Measurements from ENCODE around the gene WDR41. TPM values are rescaled to one million over a fixed set of nuclear protein-coding genes. Genes with fewer than 3 reads are reported as not detected.
"Not testable (repeated sequence)": the region's sequence is repeated elsewhere in the genome, so short reads cannot be mapped to it uniquely, and the experiment has no call there.

Gene WDR41
- total RNA-seq, 6 experiments from 2014 or later = 12.9 to 17.7 (median 17.6) TPM

DNA sequence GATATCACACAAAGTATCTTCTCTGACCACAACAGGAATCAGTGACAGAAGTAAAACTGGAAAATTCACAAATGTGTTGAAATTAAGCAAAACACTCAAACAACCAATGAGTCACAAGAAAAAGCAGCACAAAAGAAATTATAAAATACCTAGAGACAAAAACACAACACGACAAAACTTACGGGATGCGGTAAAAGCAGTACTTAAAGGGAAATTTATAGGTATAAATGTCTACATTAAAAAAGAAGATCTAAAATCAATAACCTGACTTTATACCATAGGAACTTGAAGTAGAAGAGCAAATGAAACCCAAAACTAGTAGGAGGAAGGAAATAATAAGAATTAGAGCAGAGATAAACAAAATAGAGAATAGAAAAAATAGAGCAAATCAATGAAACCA lies 2.8 kb upstream of the WDR41 start:
- intact Hi-C loops (cut with DNase I) = no loop called here
- no peak overlapping the region for H3K4me3 ChIP-seq

GRCh38 chr5:77492653-77493000 lies 511 bp upstream of the WDR41 start:
- H3K36me3 ChIP-seq = no peaks in the 10 kb centered on the region
- no peaks in the 10 kb centered on the region for H3K4me1 ChIP-seq
- DNase-seq (no peak), ATAC-seq (no peak)
- intact Hi-C loops (cut with DNase I) = no loop called here
- peak overlapping the region; percentile 89 to 94 (median 92) for H3K27ac ChIP-seq
- peak overlapping the region in 2 of 3 donors; percentile 74 to 79 for H3K4me3 ChIP-seq
- whole genome bisulfite sequencing (ENCODE audit: insufficient coverage, low coverage, low lambda C conversion rate, missing lambda C conversion rate) = 40% methylated on average over 4 of the region's 4 CpGs
- H3K9me3 ChIP-seq = no peaks in the 10 kb centered on the region
- H3K27me3 ChIP-seq = no peaks in the 10 kb centered on the region
- TF ChIP-seq, protein P1, sequence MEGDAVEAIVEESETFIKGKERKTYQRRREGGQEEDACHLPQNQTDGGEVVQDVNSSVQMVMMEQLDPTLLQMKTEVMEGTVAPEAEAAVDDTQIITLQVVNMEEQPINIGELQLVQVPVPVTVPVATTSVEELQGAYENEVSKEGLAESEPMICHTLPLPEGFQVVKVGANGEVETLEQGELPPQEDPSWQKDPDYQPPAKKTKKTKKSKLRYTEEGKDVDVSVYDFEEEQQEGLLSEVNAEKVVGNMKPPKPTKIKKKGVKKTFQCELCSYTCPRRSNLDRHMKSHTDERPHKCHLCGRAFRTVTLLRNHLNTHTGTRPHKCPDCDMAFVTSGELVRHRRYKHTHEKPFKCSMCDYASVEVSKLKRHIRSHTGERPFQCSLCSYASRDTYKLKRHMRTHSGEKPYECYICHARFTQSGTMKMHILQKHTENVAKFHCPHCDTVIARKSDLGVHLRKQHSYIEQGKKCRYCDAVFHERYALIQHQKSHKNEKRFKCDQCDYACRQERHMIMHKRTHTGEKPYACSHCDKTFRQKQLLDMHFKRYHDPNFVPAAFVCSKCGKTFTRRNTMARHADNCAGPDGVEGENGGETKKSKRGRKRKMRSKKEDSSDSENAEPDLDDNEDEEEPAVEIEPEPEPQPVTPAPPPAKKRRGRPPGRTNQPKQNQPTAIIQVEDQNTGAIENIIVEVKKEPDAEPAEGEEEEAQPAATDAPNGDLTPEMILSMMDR (IDR thresholded peaks at IDR 0.05) = no peak
- no peak for TF ChIP-seq POLR2A (IDR thresholded peaks at IDR 0.05)

More for the DNA sequence above, 2.8 kb upstream of the WDR41 start:
- H3K27ac ChIP-seq = no peak overlapping the region
- H3K27me3 ChIP-seq = no peaks in the 10 kb centered on the region
- no peaks in the 10 kb centered on the region for H3K9me3 ChIP-seq
- H3K36me3 ChIP-seq = no peaks in the 10 kb centered on the region
- TF ChIP-seq, protein P1 (IDR thresholded peaks at IDR 0.05) = no peak
- no peak for TF ChIP-seq POLR2A (IDR thresholded peaks at IDR 0.05)
- ATAC-seq (no peak), DNase-seq (no peak)
- H3K4me1 ChIP-seq = no peaks in the 10 kb centered on the region
- 91% methylated on average over 3 of the region's 3 CpGs for WGBS (ENCODE audit: insufficient coverage, low coverage, low lambda C conversion rate, missing lambda C conversion rate)

GRCh38 chr5:77490741-77491344 lies 1.3 kb downstream of the WDR41 start:
- H3K9me3 ChIP-seq; H3K36me3 ChIP-seq; intact Hi-C loops (cut with DNase I); DNase-seq; ATAC-seq; H3K27me3 ChIP-seq: not testable (repeated sequence)
- peak overlapping the region; percentile 72 to 79 (median 74) for H3K4me3 ChIP-seq
- H3K27ac ChIP-seq = peak overlapping the region in 2 of 3 donors; percentile 89 to 94
- WGBS (ENCODE audit: insufficient coverage, low coverage, low lambda C conversion rate, missing lambda C conversion rate) = 34% methylated on average over 11 of the region's 11 CpGs
- peaks cover 0 to 12% (median 0%) of the 10 kb centered on the region in 4 donors for H3K4me1 ChIP-seq

- ATAC-seq (peak; percentile 31 to 70 (median 51)), DNase-seq (no peak)
- no peak overlapping the region for H3K4me3 ChIP-seq
- intact Hi-C loops (cut with DNase I) = no loop called here
- peaks cover 0 to 3% (median 0%) of the 10 kb centered on the region in 4 donors for H3K36me3 ChIP-seq
- WGBS (ENCODE audit: insufficient coverage, low coverage, low lambda C conversion rate, missing lambda C conversion rate) = 49% methylated on average over 2 of the region's 4 CpGs
- no peaks in the 10 kb centered on the region for H3K27me3 ChIP-seq
- peaks cover 0 to 12% (median 0%) of the 10 kb centered on the region in 4 donors for H3K4me1 ChIP-seq
- H3K9me3 ChIP-seq = no peaks in the 10 kb centered on the region
- H3K27ac ChIP-seq = no peak overlapping the region
- TF ChIP-seq, protein P1 (IDR thresholded peaks at IDR 0.05) = no peak
- TF ChIP-seq POLR2A (IDR thresholded peaks at IDR 0.05) = no peak
Observed at GRCh38 chr5:77486344-77486962, 5.7 kb downstream of the WDR41 start.

GRCh38 chr5:77483682-77484081 lies 8.4 kb downstream of the WDR41 start:
- WGBS (ENCODE audit: insufficient coverage, low coverage, low lambda C conversion rate, missing lambda C conversion rate) = 77% methylated on average over 2 of the region's 2 CpGs
- Histone ChIP-seq H3K27ac (no peak overlapping the region), H3K36me3 (peaks cover 0 to 3% (median 0%) of the 10 kb centered on the region in 4 donors), H3K4me3 (no peak overlapping the region), H3K4me1 (peaks cover 0 to 12% (median 0%) of the 10 kb centered on the region in 4 donors), H3K9me3 (no peaks in the 10 kb centered on the region), H3K27me3 (no peaks in the 10 kb centered on the region)
- ATAC-seq (no peak), DNase-seq (no peak)
- TF ChIP-seq, protein P1 (IDR thresholded peaks at IDR 0.05) = no peak
- TF ChIP-seq POLR2A (IDR thresholded peaks at IDR 0.05) = no peak
- intact Hi-C loops (cut with DNase I) = no loop called here

GRCh38 chr5:77475041-77475440 lies 17.1 kb downstream of the WDR41 start:
- H3K9me3 ChIP-seq; H3K36me3 ChIP-seq; H3K27me3 ChIP-seq; H3K27ac ChIP-seq; H3K4me3 ChIP-seq; intact Hi-C loops (cut with DNase I); ATAC-seq; H3K4me1 ChIP-seq; DNase-seq: not testable (repeated sequence)
- WGBS (ENCODE audit: insufficient coverage, low coverage, low lambda C conversion rate, missing lambda C conversion rate) = 100% methylated on average over 8 of the region's 11 CpGs

GRCh38 chr5:77468875-77469274 lies 23.2 kb downstream of the WDR41 start:
- H3K27ac ChIP-seq; H3K36me3 ChIP-seq; H3K27me3 ChIP-seq; intact Hi-C loops (cut with DNase I); DNase-seq; ATAC-seq; H3K9me3 ChIP-seq; H3K4me3 ChIP-seq; H3K4me1 ChIP-seq: not testable (repeated sequence)
- WGBS (ENCODE audit: insufficient coverage, low coverage, low lambda C conversion rate, missing lambda C conversion rate) = 100% methylated on average over 2 of the region's 3 CpGs

Data from right lobe of liver (tissue), 6 donors.